NB4 (cell line): Measurements from ENCODE around the gene NBEA.

ENCODE experiments used
- DNase-seq: peaks from one replicate; pipeline ENCODE4 v3.0.0; 2010; ENCODE audit warnings: low read depth
- H3K4me3 ChIP-seq: one replicate; pipeline ENCODE4 v1.5.1; 2011; ENCODE audit warnings: mild to moderate bottlenecking, low read depth, low read length, moderate library complexity
- CTCF ChIP-seq: IDR thresholded peaks from one replicate; pipeline ENCODE4 v1.5.1; 2012; ENCODE audit warnings: low read depth, low read length
- MAX ChIP-seq: IDR thresholded peaks from 2 replicates; pipeline ENCODE4 v1.6.1; 2011; ENCODE audit warnings: low read depth, low read length
- MYC ChIP-seq: IDR thresholded peaks from 2 replicates; pipeline ENCODE4 v1.6.1; 2011; ENCODE audit warnings: low read depth, low read length
- POLR2A ChIP-seq: IDR thresholded peaks from 2 replicates; pipeline ENCODE4 v1.6.1; 2011; ENCODE audit warnings: mild to moderate bottlenecking; ENCODE audit not compliant: insufficient read length; ENCODE audit errors: extremely low read depth

Gene NBEA

GRCh38 chr13:35347679-35348205 is 405.7 kb downstream of the NBEA start:
- H3K4me3 ChIP-seq: no peak overlapping the region
- TF ChIP-seq CTCF: no peak
- TF ChIP-seq MYC: no peak
- no peak for TF ChIP-seq MAX
- TF ChIP-seq POLR2A: no peak
- DNase-seq: no peak

- DNase-seq: no peak
- no peak overlapping the region for H3K4me3 ChIP-seq
- no peak for TF ChIP-seq MYC
- no peak for TF ChIP-seq MAX
- no peak for TF ChIP-seq POLR2A
- no peak for TF ChIP-seq CTCF
Observed at GRCh38 chr13:35349052-35349451, 407.0 kb downstream of the NBEA start.

- DNase-seq: no peak
- H3K4me3 ChIP-seq: no peak overlapping the region
- TF ChIP-seq MYC: no peak
- no peak for TF ChIP-seq CTCF
- TF ChIP-seq MAX: no peak
- no peak for TF ChIP-seq POLR2A
Observed at GRCh38 chr13:35349673-35350278, 407.7 kb downstream of the NBEA start.

GRCh38 chr13:35354285-35354684 is 412.2 kb downstream of the NBEA start:
- TF ChIP-seq POLR2A: no peak
- TF ChIP-seq MYC: no peak
- no peak for TF ChIP-seq MAX
- TF ChIP-seq CTCF: no peak
- DNase-seq: no peak
- no peak overlapping the region for H3K4me3 ChIP-seq

GRCh38 chr13:35354882-35355281 is 412.8 kb downstream of the NBEA start:
- no peak overlapping the region for H3K4me3 ChIP-seq
- TF ChIP-seq CTCF (no peak), MYC (no peak), POLR2A (no peak), MAX (no peak)
- DNase-seq: no peak

- DNase-seq: peak; percentile 84
- TF ChIP-seq POLR2A (no peak), MYC (peak; percentile 74), MAX (peak; percentile 63), CTCF (no peak)
- no peak overlapping the region for H3K4me3 ChIP-seq
Observed at GRCh38 chr13:35356572-35356971, 414.5 kb downstream of the NBEA start.
